Activated CD4-positive, alpha-beta memory T cell treated with anti-CD3 and anti-CD28 coated beads, Interleukin-2, amount 10 ng/mL, durations not matched to agents 7 days and 5 days (primary cell): Measurements from ENCODE around the gene CENPW. TPM values are rescaled to one million over a fixed set of nuclear protein-coding genes. Genes with fewer than 3 reads are reported as not detected.

ENCODE experiments used
- CTCF ChIA-PET: fragments of 350-600 bp; sonication (Branson Sonifier 250); formaldehyde crosslinking; loops from one replicate; lab custom pipeline; 2021; ENCODE audit warnings: antibody characterized with exemption, inconsistent platforms; lab: Charles Lee
- POLR2A ChIA-PET: fragments of 350-600 bp; sonication (Branson Sonifier 250); formaldehyde crosslinking; loops from one replicate; lab custom pipeline; 2021; ENCODE audit warnings: antibody characterized with exemption; lab: Charles Lee
- DNase-seq: peaks from one replicate; pipeline ENCODE4 v3.0.0-alpha.2; 2020
- H3K27ac Mint-ChIP-seq: one replicate; pipeline ENCODE4 v1.8.0; 2021; ENCODE audit warnings: mild to moderate bottlenecking, mixed read lengths
- H3K27me3 Mint-ChIP-seq: one replicate; pipeline ENCODE4 v1.8.0; 2021; ENCODE audit warnings: mixed read lengths
- H3K36me3 Mint-ChIP-seq: one replicate; pipeline ENCODE4 v1.8.0; 2021; ENCODE audit warnings: low read depth, mixed read lengths
- H3K4me1 Mint-ChIP-seq: one replicate; pipeline ENCODE4 v1.8.0; 2021; ENCODE audit warnings: mixed read lengths
- H3K4me3 Mint-ChIP-seq: one replicate; pipeline ENCODE4 v1.8.0; 2021; ENCODE audit warnings: mild to moderate bottlenecking, mixed read lengths
- H3K9me3 Mint-ChIP-seq: one replicate; pipeline ENCODE4 v1.8.0; 2021; ENCODE audit warnings: mixed read lengths
- total RNA-seq, 2 experiments: library from RNA; stranded (reverse); gene quantifications; one replicate each; pipeline ENCODE4 v1.2.3, GENCODE V29; 2021

The CENPW gene
- total RNA-seq, 2 experiments from 2014 or later: 54.3 to 54.6 TPM

DNA sequence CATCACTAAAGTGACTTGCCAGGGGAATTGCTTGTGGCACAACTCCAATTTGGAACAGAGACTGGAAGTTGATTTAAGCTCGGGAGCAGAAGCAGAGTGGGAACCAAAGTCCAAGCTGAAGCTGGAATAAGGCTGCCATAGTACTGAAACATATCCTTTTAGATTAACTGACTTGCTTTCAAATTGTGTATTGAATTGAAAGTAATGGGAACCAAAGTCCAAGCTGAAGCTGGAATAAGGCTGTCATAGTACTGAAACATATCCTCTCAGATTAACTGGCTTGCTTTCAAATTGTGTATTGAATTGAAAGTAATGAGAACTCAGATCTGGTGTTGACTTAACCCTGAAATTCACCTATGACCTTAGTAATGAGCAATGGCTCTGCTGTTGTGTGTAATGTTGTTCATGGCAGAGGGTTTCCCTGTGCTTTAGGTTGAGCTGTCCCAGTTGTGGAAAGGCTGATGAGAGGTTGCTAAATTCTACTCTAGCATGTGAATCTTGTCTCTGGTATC, 40.2 kb downstream of the CENPW start:
- Mint-ChIP-seq H3K4me3 (no peak overlapping the region), H3K9me3 (peaks cover 8% of the 10 kb centered on the region), H3K36me3 (no peaks in the 10 kb centered on the region), H3K27ac (no peak overlapping the region), H3K4me1 (no peaks in the 10 kb centered on the region), H3K27me3 (no peaks in the 10 kb centered on the region)
- CTCF ChIA-PET: no interaction called here
- no peak for DNase-seq
- POLR2A ChIA-PET: no interaction called here

DNA sequence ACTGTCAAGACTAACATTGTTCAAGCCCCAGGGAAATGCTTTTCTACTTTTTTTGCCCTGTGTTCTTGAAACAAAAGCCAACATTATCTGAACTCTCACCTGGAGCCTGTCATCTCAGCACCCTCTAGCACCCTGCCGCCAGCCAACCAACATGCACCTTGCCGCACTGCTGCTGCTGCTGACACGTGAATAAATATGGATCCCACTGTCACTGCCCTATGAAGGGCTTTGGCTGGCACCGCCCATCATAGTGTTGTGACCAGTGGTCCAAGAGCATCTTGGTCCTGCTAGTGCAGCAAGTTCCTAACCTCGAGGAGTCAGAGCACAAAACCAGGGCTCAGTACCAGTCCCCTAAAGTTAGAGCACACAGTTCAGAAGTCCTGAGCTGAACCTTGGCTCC, 41.6 kb downstream of the CENPW start:
- peaks cover 8% of the 10 kb centered on the region for H3K9me3 Mint-ChIP-seq
- no peak overlapping the region for H3K27ac Mint-ChIP-seq
- POLR2A ChIA-PET: no interaction called here
- H3K4me1 Mint-ChIP-seq: no peaks in the 10 kb centered on the region
- CTCF ChIA-PET: no interaction called here
- H3K27me3 Mint-ChIP-seq: no peaks in the 10 kb centered on the region
- H3K36me3 Mint-ChIP-seq: no peaks in the 10 kb centered on the region
- no peak for DNase-seq
- no peak overlapping the region for H3K4me3 Mint-ChIP-seq

DNA sequence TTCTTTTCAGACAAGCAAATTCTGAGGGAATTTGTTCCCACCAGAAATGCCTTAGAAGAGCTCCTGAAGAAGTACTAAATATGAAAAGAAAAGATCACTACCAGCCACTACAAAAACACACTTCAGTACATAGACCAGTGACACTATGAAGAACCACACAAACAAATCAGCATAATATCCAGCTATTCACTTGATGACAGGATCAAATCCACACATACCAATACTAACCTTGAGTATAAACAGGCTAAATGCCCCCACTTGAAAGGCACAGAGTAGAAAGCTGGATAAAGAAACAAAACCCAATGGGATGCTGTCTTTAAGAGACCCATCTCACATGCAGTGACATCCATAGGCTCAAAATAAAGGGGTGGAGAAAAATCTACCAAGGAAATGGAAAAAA, 43.3 kb downstream of the CENPW start:
- DNase-seq: no peak
- Mint-ChIP-seq H3K27me3 (no peaks in the 10 kb centered on the region), H3K4me3 (no peak overlapping the region), H3K36me3 (no peaks in the 10 kb centered on the region), H3K9me3 (peaks cover 8% of the 10 kb centered on the region), H3K27ac (no peak overlapping the region), H3K4me1 (no peaks in the 10 kb centered on the region)
- ChIA-PET POLR2A (no interaction called here), CTCF (interaction anchor here (1.3 kb wide), 1 partner anchor 22 kb away, joined by 3 read pairs; no protein-coding TSS in a partner anchor)

DNA sequence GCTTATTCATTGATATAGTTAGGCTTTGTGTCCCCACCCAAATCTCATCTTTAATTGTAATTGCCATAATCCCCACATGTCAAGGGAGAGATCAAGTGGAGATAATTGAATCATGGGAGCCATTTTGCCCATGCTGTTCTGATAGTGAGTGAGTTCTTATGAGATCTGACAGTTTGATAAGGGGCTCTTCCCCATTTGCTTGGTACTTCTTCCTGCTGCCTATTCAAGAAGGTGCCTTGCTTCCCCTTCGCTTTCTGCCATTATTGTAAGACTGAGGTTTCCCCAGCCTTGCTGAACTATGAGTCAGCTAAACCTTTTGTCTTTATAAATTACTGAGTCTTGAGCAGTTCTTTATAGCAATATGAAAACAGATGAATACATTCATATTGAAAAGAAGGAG, 45.6 kb downstream of the CENPW start:
- Mint-ChIP-seq H3K9me3 (peaks cover 8% of the 10 kb centered on the region), H3K36me3 (no peaks in the 10 kb centered on the region), H3K27ac (no peak overlapping the region), H3K4me1 (no peaks in the 10 kb centered on the region), H3K27me3 (no peaks in the 10 kb centered on the region), H3K4me3 (no peak overlapping the region)
- ChIA-PET CTCF (no interaction called here), POLR2A (no interaction called here)
- no peak for DNase-seq

DNA sequence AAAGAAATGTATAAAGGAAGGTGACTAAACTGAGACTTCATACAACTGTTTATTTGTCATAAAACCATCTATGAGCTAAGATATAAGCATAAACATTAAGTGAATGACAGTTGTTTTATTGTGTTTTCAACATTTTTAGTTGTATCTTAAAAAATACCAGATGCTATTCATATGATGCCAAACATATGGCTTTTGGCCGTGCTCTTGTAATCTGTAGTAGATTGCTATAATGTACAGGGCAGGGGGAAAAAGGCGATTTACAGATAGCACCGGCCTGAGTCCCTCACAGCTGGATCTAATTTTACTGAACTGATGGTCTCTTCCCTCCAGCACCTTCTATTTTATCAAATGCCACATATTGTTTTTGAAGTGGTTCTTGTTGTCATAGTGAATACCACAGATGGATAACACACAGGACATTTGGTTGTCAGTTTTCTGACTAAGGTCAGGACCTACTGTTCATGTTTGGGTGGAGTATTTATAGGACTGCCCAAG, 48.2 kb downstream of the CENPW start:
- Mint-ChIP-seq H3K9me3 (peaks cover 8% of the 10 kb centered on the region), H3K27ac (no peak overlapping the region), H3K4me3 (no peak overlapping the region), H3K27me3 (no peaks in the 10 kb centered on the region), H3K4me1 (no peaks in the 10 kb centered on the region), H3K36me3 (no peaks in the 10 kb centered on the region)
- no peak for DNase-seq
- ChIA-PET POLR2A (no interaction called here), CTCF (no interaction called here)

DNA sequence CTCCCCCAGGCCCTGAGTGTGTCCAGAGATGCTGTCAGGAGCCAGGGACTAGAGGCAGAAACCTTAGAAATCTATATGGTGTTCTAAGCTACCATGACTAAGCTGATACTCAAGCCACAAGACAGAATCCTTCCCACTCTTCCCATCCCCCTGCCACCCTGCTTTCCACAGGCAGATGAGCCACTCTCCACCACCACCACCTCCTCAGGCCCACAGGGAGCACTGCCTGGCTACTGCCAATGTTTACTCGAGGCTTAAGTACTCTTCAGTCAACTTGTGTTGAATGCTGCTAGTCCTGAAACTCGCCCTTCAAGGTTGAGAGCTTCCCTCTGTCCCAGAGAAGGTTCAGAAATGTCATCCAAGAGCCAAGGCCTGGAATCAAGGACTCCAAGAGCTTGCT, 56.2 kb downstream of the CENPW start:
- no peaks in the 10 kb centered on the region for H3K9me3 Mint-ChIP-seq
- no peak for DNase-seq
- H3K4me3 Mint-ChIP-seq: no peak overlapping the region
- CTCF ChIA-PET: no interaction called here
- no peaks in the 10 kb centered on the region for H3K36me3 Mint-ChIP-seq
- H3K27me3 Mint-ChIP-seq: peaks cover 2% of the 10 kb centered on the region
- no peaks in the 10 kb centered on the region for H3K4me1 Mint-ChIP-seq
- no peak overlapping the region for H3K27ac Mint-ChIP-seq
- POLR2A ChIA-PET: no interaction called here
